ENCODE measurements around the gene TBC1D3I.
"Not testable (repeated sequence)": the region's sequence is repeated elsewhere in the genome, so short reads cannot be mapped to it uniquely, and the experiment has no call there.

TBC1D3I gene

GRCh38 chr17:36214918-36215317, 49.5 kb downstream of the TBC1D3I start:
- H3K27me3 Mint-ChIP-seq (ENCODE audit: low read depth, poor library complexity): peaks cover 27% of the 10 kb centered on the region
- no peak for TF ChIP-seq CTCF (IDR thresholded peaks at IDR 0.05)
- no peak overlapping the region for H3K4me3 Mint-ChIP-seq
- H3K27ac Mint-ChIP-seq: no peak overlapping the region
- H3K36me3 Mint-ChIP-seq (ENCODE audit: low read depth): no peaks in the 10 kb centered on the region
- peaks cover 24% of the 10 kb centered on the region for H3K4me1 Mint-ChIP-seq
- H3K9me3 Mint-ChIP-seq: peaks cover 24% of the 10 kb centered on the region
- no peak for DNase-seq

GRCh38 chr17:36213695-36214094, 50.7 kb downstream of the TBC1D3I start:
- H3K4me3 Mint-ChIP-seq: no peak overlapping the region
- peaks cover 24% of the 10 kb centered on the region for H3K4me1 Mint-ChIP-seq
- no peak overlapping the region for H3K27ac Mint-ChIP-seq
- peaks cover 12% of the 10 kb centered on the region for H3K9me3 Mint-ChIP-seq
- no peaks in the 10 kb centered on the region for H3K36me3 Mint-ChIP-seq (ENCODE audit: low read depth)
- H3K27me3 Mint-ChIP-seq (ENCODE audit: low read depth, poor library complexity): peaks cover 29% of the 10 kb centered on the region
- no peak for TF ChIP-seq CTCF (IDR thresholded peaks at IDR 0.05)
- no peak for DNase-seq

- peaks cover 24% of the 10 kb centered on the region for H3K4me1 Mint-ChIP-seq
- DNase-seq: no peak
- no peak overlapping the region for H3K4me3 Mint-ChIP-seq
- H3K27ac Mint-ChIP-seq: no peak overlapping the region
- TF ChIP-seq CTCF (IDR thresholded peaks at IDR 0.05): no peak
- H3K36me3 Mint-ChIP-seq (ENCODE audit: low read depth): no peaks in the 10 kb centered on the region
- peaks cover 5% of the 10 kb centered on the region for H3K9me3 Mint-ChIP-seq
- H3K27me3 Mint-ChIP-seq (ENCODE audit: low read depth, poor library complexity): peaks cover 29% of the 10 kb centered on the region
Measured at GRCh38 chr17:36212966-36213365, 51.4 kb downstream of the TBC1D3I start.

GRCh38 chr17:36212272-36212605, 52.1 kb downstream of the TBC1D3I start:
- Mint-ChIP-seq H3K9me3 (no peaks in the 10 kb centered on the region), H3K36me3 (ENCODE audit: low read depth) (no peaks in the 10 kb centered on the region), H3K4me3 (no peak overlapping the region), H3K4me1 (peaks cover 24% of the 10 kb centered on the region), H3K27me3 (ENCODE audit: low read depth, poor library complexity) (peaks cover 33% of the 10 kb centered on the region), H3K27ac (no peak overlapping the region)
- DNase-seq: no peak
- TF ChIP-seq CTCF (IDR thresholded peaks at IDR 0.05): no peak

GRCh38 chr17:36211484-36212271, 52.7 kb downstream of the TBC1D3I start:
- Mint-ChIP-seq H3K27me3 (ENCODE audit: low read depth, poor library complexity) (peaks cover 38% of the 10 kb centered on the region), H3K27ac (peak overlapping the region; percentile 90), H3K4me3 (peak overlapping the region; percentile 61), H3K4me1 (peaks cover 24% of the 10 kb centered on the region)
- not testable (repeated sequence) for H3K9me3 Mint-ChIP-seq; H3K36me3 Mint-ChIP-seq (ENCODE audit: low read depth); DNase-seq

GRCh38 chr17:36210439-36211211, 53.7 kb downstream of the TBC1D3I start, which contains the start of gene CCL4L2:
TSS of gene CCL4L2 (plus strand) at chr17:36211063.
- Mint-ChIP-seq H3K4me1 (peaks cover 24% of the 10 kb centered on the region), H3K27ac (peak within 1 kb of the TSS; percentile 90), H3K27me3 (ENCODE audit: low read depth, poor library complexity) (peaks cover 44% of the 10 kb centered on the region), H3K4me3 (peak within 1 kb of the TSS; percentile 61)
- not testable (repeated sequence) for DNase-seq; H3K36me3 Mint-ChIP-seq (ENCODE audit: low read depth); H3K9me3 Mint-ChIP-seq
